Psoas muscle (tissue), 8 donors: ENCODE data around the gene TMEM240. TPM values are rescaled to one million over a fixed set of nuclear protein-coding genes. Genes with fewer than 3 reads are reported as not detected.

Experiments used
- ATAC-seq, 4 donors: fragments of 200-7000 bp; cut with Tn5 transposase; one replicate each; pipeline ENCODE4 v1.9.1; 2020; ENCODE audit warnings: moderate library complexity in 3 of 4, mild to moderate bottlenecking in 2 of 4
- DNase-seq, 2 donors: peaks; one replicate each; pipeline ENCODE4 v3.0.0-alpha.2; 2020
- H3K27ac ChIP-seq: fragments of 200-600 bp; one replicate; pipeline ENCODE4 v1.8.0; 2022
- H3K27me3 ChIP-seq, 3 donors: fragments of 200-600 bp in 1 of 3; one replicate each; pipeline versions ENCODE4 v1.6.1 to v1.8.0; 2013 to 2022; ENCODE audit warnings: low read length in 2 of 3, mild to moderate bottlenecking in 2 of 3, moderate library complexity in 1 of 3; ENCODE audit not compliant: insufficient read depth in 3 of 3
- H3K36me3 ChIP-seq, 2 donors: fragments of 200-600 bp in 1 of 2; one replicate each; pipeline versions ENCODE4 v1.6.1 to v1.8.0; 2013 to 2022; ENCODE audit warnings: low read depth in 1 of 2, mild to moderate bottlenecking in 1 of 2, moderate library complexity in 1 of 2; ENCODE audit not compliant: insufficient read depth in 1 of 2
- H3K4me1 ChIP-seq: fragments of 200-600 bp; one replicate; pipeline ENCODE4 v1.8.0; 2022
- H3K4me3 ChIP-seq: fragments of 200-600 bp; one replicate; pipeline ENCODE4 v1.8.0; 2022; ENCODE audit warnings: mild to moderate bottlenecking
- H3K9me3 ChIP-seq: fragments of 200-600 bp; one replicate; pipeline ENCODE4 v1.8.0; 2022
- CTCF ChIP-seq: fragments of 200-600 bp; IDR thresholded peaks from one replicate; pipeline ENCODE4 v1.8.0; 2022; ENCODE audit warnings: antibody characterized with exemption
- WGBS, 3 donors: extraction: QIAGEN DNeasy Blood & Tissue Kit; methylation state at CpG; one replicate each; pipeline versions ENCODE4 v1.1.6 to v1.1.7; 2013; 5-methylcytosine and 5-hydroxymethylcytosine counted together
- intact Hi-C, 2 donors: fragments of 100-400 bp; cut with DNase I; formaldehyde crosslinking; loops; one replicate each; pipeline versions ENCODE4 v1.11.0 to v1.14.2; 2022
- polyA plus RNA-seq, 3 donors: library from polyadenylated mRNA; stranded (reverse); fragments of 200-250 nt; gene quantifications; one replicate each; pipeline ENCODE4 v1.2.3, GENCODE V29; 2013
- total RNA-seq, 4 donors: library from RNA; stranded (reverse); fragmentation: NEBNext Ultra II Directional in 2 of 4; extraction: Animal tissue kit (Norgen Biotek cat#: 25700) in 2 of 4; gene quantifications; one replicate each; pipeline versions ENCODE4 v1.2.1 to v1.2.4, GENCODE V29; 2021 to 2023
- donor health status: healthy with polysubstance abuse.
- donor health status: DM: no; HTN: no; CAD: no; lungs with moderate emphysema.
- donor health status: Bipolar disorder and iron deficiency.
- donor health status: healthy.
- donor health status: DM: yes; HTN: yes; CAD: no.
- donor health status: DM: no; HTN: no; CAD: no.
- donor health status: DM: no; HTN: no; CAD: no.
- donor health status: DM: yes; HTN: yes; CAD: no.

The TMEM240 gene
- total and polyA plus RNA-seq, 7 donors: 0.55 to 1.8 (median 1.2) TPM

GRCh38 chr1:1539310-1540089 is 924 bp downstream of the TMEM240 start:
- Histone ChIP-seq H3K36me3 (peaks cover 0 to 26% of the 10 kb centered on the region in 2 donors), H3K9me3 (no peaks in the 10 kb centered on the region), H3K4me1 (peaks cover 25% of the 10 kb centered on the region), H3K27me3 (no peaks in the 10 kb centered on the region), H3K27ac (no peak overlapping the region), H3K4me3 (peak overlapping the region; percentile 65)
- intact Hi-C loops: no loop called here
- DNase-seq (peak in 1 of 2 donors; percentile 71), ATAC-seq (no peak)
- 20 to 23% (median 22%) methylated on average over 48 to 66 of the region's 66 CpGs for WGBS, 3 donors
- no peak for TF ChIP-seq CTCF

GRCh38 chr1:1538989-1539309 is 1.5 kb downstream of the TMEM240 start:
- ATAC-seq (no peak), DNase-seq (no peak)
- H3K27ac ChIP-seq: no peak overlapping the region

GRCh38 chr1:1538334-1538733 is 2.1 kb downstream of the TMEM240 start:
- no peak overlapping the region for H3K27ac ChIP-seq
- ATAC-seq (no peak), DNase-seq (no peak)
- H3K36me3 ChIP-seq: peaks cover 0 to 24% of the 10 kb centered on the region in 2 donors
- H3K9me3 ChIP-seq: no peaks in the 10 kb centered on the region
- peaks cover 20% of the 10 kb centered on the region for H3K4me1 ChIP-seq
- WGBS, 3 donors: 92 to 96% (median 93%) methylated on average over 23 of the region's 23 CpGs
- no peaks in the 10 kb centered on the region for H3K27me3 ChIP-seq
- TF ChIP-seq CTCF: no peak
- intact Hi-C loops: no loop called here
- H3K4me3 ChIP-seq: no peak overlapping the region

More at GRCh38 chr1:1538989-1539309, 1.5 kb downstream of the TMEM240 start:
- intact Hi-C loops: no loop called here
- peaks cover 23% of the 10 kb centered on the region for H3K4me1 ChIP-seq
- H3K9me3 ChIP-seq: no peaks in the 10 kb centered on the region
- no peaks in the 10 kb centered on the region for H3K27me3 ChIP-seq
- H3K36me3 ChIP-seq: peaks cover 0 to 26% of the 10 kb centered on the region in 2 donors
- TF ChIP-seq CTCF: no peak
- peak overlapping the region; percentile 65 for H3K4me3 ChIP-seq
- 83 to 89% (median 84%) methylated on average over 18 of the region's 18 CpGs for WGBS, 3 donors

GRCh38 chr1:1537626-1538250 is 2.7 kb downstream of the TMEM240 start:
- no peak for TF ChIP-seq CTCF
- intact Hi-C loops: no loop called here
- DNase-seq (no peak), ATAC-seq (no peak)
- 93% methylated on average over 32 of the region's 32 CpGs for WGBS, 3 donors
- peaks cover 0 to 18% of the 10 kb centered on the region in 2 donors for H3K36me3 ChIP-seq
- no peak overlapping the region for H3K4me3 ChIP-seq
- no peak overlapping the region for H3K27ac ChIP-seq
- H3K9me3 ChIP-seq: no peaks in the 10 kb centered on the region
- peaks cover 18% of the 10 kb centered on the region for H3K4me1 ChIP-seq
- H3K27me3 ChIP-seq: no peaks in the 10 kb centered on the region
